Keratinocyte (primary cell): ENCODE data around the gene DDX39A. TPM values are rescaled to one million over a fixed set of nuclear protein-coding genes. Genes with fewer than 3 reads are reported as not detected.

ENCODE experiments used
- DNase-seq: peaks from one replicate; pipeline ENCODE4 v3.0.0-alpha.2; 2011; ENCODE audit warnings: low read depth, missing footprints, low spot score
- FAIRE-seq: peaks from 2 replicates; lab custom pipeline; 2011; peaks lifted over from hg19 to GRCh38; lab: Jason Lieb, UNC
- H2AFZ ChIP-seq: 2 replicates; pipeline ENCODE4 v1.6.0; 2012; ENCODE audit warnings: low read length, control low read depth, inconsistent platforms; ENCODE audit not compliant: control insufficient read depth
- H3K27ac ChIP-seq: 2 replicates; pipeline ENCODE4 v1.5.1; 2011; ENCODE audit warnings: low read length; ENCODE audit not compliant: control insufficient read depth, insufficient read depth
- H3K27me3 ChIP-seq: 3 replicates; pipeline ENCODE4 v1.6.0; 2011; ENCODE audit warnings: low read length; ENCODE audit not compliant: control insufficient read depth, insufficient read depth; ENCODE audit errors: extremely low read depth
- H3K36me3 ChIP-seq, 2 experiments: 2 replicates in 1 of 2; 3 replicates in 1 of 2; pipeline ENCODE4 v1.5.1; 2011; ENCODE audit warnings: low read length in 2 of 2, mild to moderate bottlenecking in 1 of 2; ENCODE audit not compliant: control insufficient read depth in 2 of 2, insufficient read depth in 2 of 2; ENCODE audit errors: extremely low read depth in 1 of 2
- H3K4me1 ChIP-seq: 3 replicates; pipeline ENCODE4 v1.5.1; 2011; ENCODE audit warnings: low read length; ENCODE audit not compliant: control insufficient read depth, insufficient read depth; ENCODE audit errors: extremely low read depth
- H3K4me2 ChIP-seq: 3 replicates; pipeline ENCODE4 v1.6.0; 2011; ENCODE audit warnings: low read depth, low read length; ENCODE audit not compliant: control insufficient read depth, insufficient read depth; ENCODE audit errors: extremely low read depth
- H3K4me3 ChIP-seq, 3 experiments: fragments of 200-600 bp in 1 of 3; sonication (generic) in 1 of 3; 2 replicates in 2 of 3; 3 replicates in 1 of 3; pipeline ENCODE4 v1.5.1; 2011 to 2016; ENCODE audit warnings: low read length in 3 of 3, mild to moderate bottlenecking in 3 of 3, control low read depth in 2 of 3, inconsistent platforms in 1 of 3, low read depth in 1 of 3, mixed read lengths in 1 of 3, mixed run types in 1 of 3, moderate library complexity in 1 of 3; ENCODE audit not compliant: control insufficient read depth in 2 of 3, insufficient read depth in 2 of 3; ENCODE audit errors: extremely low read depth in 1 of 3
- H3K79me2 ChIP-seq: 2 replicates; pipeline ENCODE4 v1.6.0; 2012; ENCODE audit warnings: low read length; ENCODE audit not compliant: control insufficient read depth, insufficient read depth
- H3K9ac ChIP-seq: 3 replicates; pipeline ENCODE4 v1.6.0; 2011; ENCODE audit warnings: low read length; ENCODE audit not compliant: control insufficient read depth, insufficient read depth; ENCODE audit errors: extremely low read depth
- H3K9me1 ChIP-seq: 3 replicates; pipeline ENCODE4 v1.6.0; 2011; ENCODE audit warnings: low read length; ENCODE audit not compliant: control insufficient read depth, insufficient read depth; ENCODE audit errors: extremely low read depth
- H3K9me3 ChIP-seq: 2 replicates; pipeline ENCODE4 v1.5.1; 2012; ENCODE audit warnings: low read depth, low read length; ENCODE audit not compliant: control insufficient read depth
- H4K20me1 ChIP-seq: 3 replicates; pipeline ENCODE4 v1.6.0; 2011; ENCODE audit warnings: low read length; ENCODE audit not compliant: control insufficient read depth, insufficient read depth; ENCODE audit errors: extremely low read depth
- CTCF ChIP-seq, 3 experiments: IDR thresholded peaks in 1 of 3; conservative IDR thresholded peaks in 1 of 3; optimal IDR thresholded peaks in 1 of 3; 2 replicates in 2 of 3; 3 replicates in 1 of 3; pipeline versions ENCODE3 to v1.5.1; 2011; ENCODE audit warnings: low read length in 3 of 3, mild to moderate bottlenecking in 3 of 3, moderate library complexity in 2 of 3, control low read depth in 1 of 3, inconsistent platforms in 1 of 3; ENCODE audit not compliant: insufficient read depth in 2 of 3; ENCODE audit errors: extremely low read depth in 1 of 3
- EZH2 ChIP-seq: IDR thresholded peaks from one replicate; pipeline ENCODE4 v1.6.1; 2012; ENCODE audit warnings: inconsistent platforms, mild to moderate bottlenecking, low read length, moderate library complexity
- dilution Hi-C: fragments of 300-500 bp; cut with MboI; formaldehyde crosslinking; loops from one replicate; pipeline ENCODE4 v1.7.0; 2020; ENCODE audit warnings: low sequenced_read_pairs; ENCODE audit not compliant: extremely low pct_ligation_motif_present
- polyA plus RNA-seq, 5 experiments: library from polyadenylated mRNA; depleted of rRNA in 3 of 5; stranded (reverse) in 3 of 5; stranded (forward) in 1 of 5; unstranded in 1 of 5; fragments of >200 nt; gene quantifications; 1 replicate in 1 of 5; 2 replicates in 3 of 5; 3 replicates in 1 of 5; pipeline versions ENCODE4 v1.2.1 to v1.2.3, GENCODE V29; 2011 to 2012; ENCODE audit warnings: missing spikeins in 2 of 5, low read depth in 1 of 5, low replicate concordance in 1 of 5

DDX39A gene
- polyA plus RNA-seq, 1 donor (not counting 4 experiments of a cell fraction or from before 2014, with no cell fraction given): 54.9 TPM

DNA sequence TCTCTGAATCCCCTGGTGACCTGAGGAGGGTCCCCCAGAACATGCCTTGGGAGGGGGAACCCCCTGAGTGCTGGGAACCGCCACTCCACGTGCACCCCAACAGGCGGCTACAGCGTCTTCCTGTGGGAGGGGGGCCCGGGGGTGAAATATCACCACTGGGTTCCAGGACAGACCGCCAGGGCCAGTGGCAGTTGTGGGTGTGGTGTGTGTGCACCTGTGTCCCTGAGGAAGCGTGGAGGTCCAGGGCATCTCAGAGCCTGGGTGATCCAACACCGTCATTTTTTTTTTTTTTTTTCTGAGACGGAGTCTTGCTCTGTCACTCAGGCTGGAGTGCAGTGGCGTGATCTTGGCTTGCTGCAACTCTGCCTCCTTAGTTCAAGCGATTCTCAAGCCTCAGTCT lies 33.6 kb downstream of the DDX39A start:
- Histone ChIP-seq H3K79me2 (peaks cover 25% of the 10 kb centered on the region), H3K9me1 (no peaks in the 10 kb centered on the region), H3K4me3 (no peak overlapping the region), H3K9ac (no peak overlapping the region), H3K27me3 (no peaks in the 10 kb centered on the region), H3K4me1 (peaks cover 22% of the 10 kb centered on the region), H2AFZ (no peak overlapping the region), H3K27ac (no peak overlapping the region), H3K4me2 (no peak overlapping the region), H3K9me3 (no peaks in the 10 kb centered on the region), H4K20me1 (no peaks in the 10 kb centered on the region), H3K36me3 (peaks cover 0 to under 1% of the 10 kb centered on the region in 2 experiments)
- no peak for DNase-seq
- dilution Hi-C loops: no loop called here
- no peak for FAIRE-seq
- no peak for TF ChIP-seq CTCF (optimal IDR thresholded peaks at IDR 0.05 in 1 of 3, IDR thresholded peaks at IDR 0.05 in 1 of 3, conservative IDR thresholded peaks at IDR 0.05 in 1 of 3; ENCODE audit: extremely low read depth in 1 of 3, insufficient read depth in 2 of 3, low read length in 3 of 3)
- no peak for TF ChIP-seq EZH2

GRCh38 chr19:14383661-14384555 lies 35.2 kb downstream of the DDX39A start:
- TF ChIP-seq EZH2 (no peak), CTCF (optimal IDR thresholded peaks at IDR 0.05 in 1 of 3, IDR thresholded peaks at IDR 0.05 in 1 of 3, conservative IDR thresholded peaks at IDR 0.05 in 1 of 3; ENCODE audit: extremely low read depth in 1 of 3, insufficient read depth in 2 of 3, low read length in 3 of 3) (no peak)
- peak overlapping the region; percentile 58 for H3K4me2 ChIP-seq
- no peaks in the 10 kb centered on the region for H3K9me1 ChIP-seq
- H3K79me2 ChIP-seq: peaks cover 25% of the 10 kb centered on the region
- FAIRE-seq (no peak), DNase-seq (no peak)
- no peak overlapping the region for H2AFZ ChIP-seq
- peak overlapping the region in 2 of 3 experiments; percentile 13 to 15 for H3K4me3 ChIP-seq
- no peaks in the 10 kb centered on the region for H3K27me3 ChIP-seq
- no peaks in the 10 kb centered on the region for H3K36me3 ChIP-seq
- H3K9ac ChIP-seq: peak overlapping the region; percentile 9
- H4K20me1 ChIP-seq: no peaks in the 10 kb centered on the region
- peak overlapping the region; percentile 58 for H3K27ac ChIP-seq
- no peaks in the 10 kb centered on the region for H3K9me3 ChIP-seq
- H3K4me1 ChIP-seq: peaks cover 22% of the 10 kb centered on the region
- dilution Hi-C loops: no loop called here
